Calu3 (cell line): ENCODE data around the gene FBP1. TPM values are rescaled to one million over a fixed set of nuclear protein-coding genes. Genes with fewer than 3 reads are reported as not detected.

ENCODE experiments used
- BruUV-seq: library from RNA; stranded (reverse); fragments of 400-500 nt; replicated peaks from 2 replicates; lab custom pipeline; 2021; lab: Mats Ljungman, UMichigan
- CTCF ChIA-PET: fragments of 300-600 bp; sonication (Branson Sonifier 250); formaldehyde crosslinking; loops from one replicate; lab custom pipeline; 2022; ENCODE audit warnings: antibody characterized with exemption; lab: Charles Lee
- DNase-seq: peaks from one replicate; pipeline ENCODE4 v3.0.0; 2022
- H3K27ac Mint-ChIP-seq: one replicate; pipeline ENCODE4 v1.8.0; 2022; ENCODE audit warnings: mixed read lengths; ENCODE audit not compliant: unreplicated experiment
- H3K27me3 Mint-ChIP-seq: one replicate; pipeline ENCODE4 v1.8.0; 2022; ENCODE audit warnings: mixed read lengths; ENCODE audit not compliant: unreplicated experiment
- H3K36me3 Mint-ChIP-seq: one replicate; pipeline ENCODE4 v1.8.0; 2022; ENCODE audit warnings: mild to moderate bottlenecking, moderate library complexity, mixed read lengths; ENCODE audit not compliant: insufficient read depth, unreplicated experiment
- H3K4me1 Mint-ChIP-seq: one replicate; pipeline ENCODE4 v1.8.0; 2022; ENCODE audit warnings: mild to moderate bottlenecking, low read depth, mixed read lengths; ENCODE audit not compliant: unreplicated experiment
- H3K4me3 Mint-ChIP-seq: one replicate; pipeline ENCODE4 v1.8.0; 2022; ENCODE audit warnings: mild to moderate bottlenecking, low read depth, moderate library complexity, mixed read lengths; ENCODE audit not compliant: unreplicated experiment
- H3K9me3 Mint-ChIP-seq: one replicate; pipeline ENCODE4 v1.8.0; 2022; ENCODE audit warnings: low read depth, mixed read lengths; ENCODE audit not compliant: unreplicated experiment
- intact Hi-C: fragments of 100-400 bp; cut with micrococcal nuclease; formaldehyde crosslinking; loops from one replicate; pipeline ENCODE4 v1.10.0; 2022; ENCODE audit not compliant: unreplicated experiment
- total RNA-seq: library from RNA; stranded (reverse); gene quantifications from 2 replicates; pipeline ENCODE4 v1.2.3, GENCODE V29; 2022
- TF ChIP-seq, protein P1 (sequence below): fragments of 200-600 bp; IDR thresholded peaks from one replicate; pipeline ENCODE4 v1.8.0; 2022; ENCODE audit warnings: antibody characterized with exemption; ENCODE audit not compliant: unreplicated experiment

FBP1 gene
- total RNA-seq, 1 experiment from 2014 or later = 7.7 TPM

DNA sequence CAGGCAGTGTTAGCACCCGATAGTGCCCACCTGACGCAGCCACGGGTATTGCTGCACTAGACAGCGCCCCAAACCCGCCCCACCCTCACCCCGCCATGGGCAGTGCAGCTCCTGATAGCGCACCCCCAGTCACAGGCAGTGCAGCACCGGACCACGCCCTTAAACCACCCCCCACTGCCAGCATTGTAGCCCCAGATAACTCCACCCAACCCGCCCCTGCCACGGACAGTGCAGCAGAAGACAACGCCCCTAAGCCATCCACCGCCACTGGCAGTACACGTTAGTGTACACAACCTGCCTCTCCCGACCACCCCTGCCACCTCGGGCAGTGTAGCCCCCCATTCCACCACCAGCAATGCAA, 85.3 kb downstream of the FBP1 start:
- no peak for DNase-seq
- TF ChIP-seq, protein P1, sequence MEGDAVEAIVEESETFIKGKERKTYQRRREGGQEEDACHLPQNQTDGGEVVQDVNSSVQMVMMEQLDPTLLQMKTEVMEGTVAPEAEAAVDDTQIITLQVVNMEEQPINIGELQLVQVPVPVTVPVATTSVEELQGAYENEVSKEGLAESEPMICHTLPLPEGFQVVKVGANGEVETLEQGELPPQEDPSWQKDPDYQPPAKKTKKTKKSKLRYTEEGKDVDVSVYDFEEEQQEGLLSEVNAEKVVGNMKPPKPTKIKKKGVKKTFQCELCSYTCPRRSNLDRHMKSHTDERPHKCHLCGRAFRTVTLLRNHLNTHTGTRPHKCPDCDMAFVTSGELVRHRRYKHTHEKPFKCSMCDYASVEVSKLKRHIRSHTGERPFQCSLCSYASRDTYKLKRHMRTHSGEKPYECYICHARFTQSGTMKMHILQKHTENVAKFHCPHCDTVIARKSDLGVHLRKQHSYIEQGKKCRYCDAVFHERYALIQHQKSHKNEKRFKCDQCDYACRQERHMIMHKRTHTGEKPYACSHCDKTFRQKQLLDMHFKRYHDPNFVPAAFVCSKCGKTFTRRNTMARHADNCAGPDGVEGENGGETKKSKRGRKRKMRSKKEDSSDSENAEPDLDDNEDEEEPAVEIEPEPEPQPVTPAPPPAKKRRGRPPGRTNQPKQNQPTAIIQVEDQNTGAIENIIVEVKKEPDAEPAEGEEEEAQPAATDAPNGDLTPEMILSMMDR = no peak
- H3K4me1 Mint-ChIP-seq = peaks cover 11% of the 10 kb centered on the region
- H3K27me3 Mint-ChIP-seq = peaks cover 8% of the 10 kb centered on the region
- no peak overlapping the region for H3K27ac Mint-ChIP-seq
- no peak overlapping the region for H3K4me3 Mint-ChIP-seq
- intact Hi-C loops = loop anchor here (1.0 kb wide), 2 partner anchors 49 to 69 kb away; no protein-coding TSS in a partner anchor
- H3K9me3 Mint-ChIP-seq = no peaks in the 10 kb centered on the region
- no TSS peak for BruUV-seq
- H3K36me3 Mint-ChIP-seq = no peaks in the 10 kb centered on the region
- CTCF ChIA-PET = interaction anchor here (0.7 to 1.0 kb wide), 8 partner anchors 49 to 614 kb away, joined by 3 to 8 read pairs (median 4); no protein-coding TSS in a partner anchor

Other genes starting within 250 kb of the FBP1 start
- 2.0 and 2.1 TPM in 2 replicates for gene PCAT7, start 84.4 kb downstream of the FBP1 start, total RNA-seq
- gene FBP2, start 45.7 kb downstream of the FBP1 start, total RNA-seq = not detected in 2 replicates
- 89.5 and 90.2 TPM in 2 replicates for gene AOPEP, start 87.2 kb upstream of the FBP1 start, total RNA-seq